Smooth muscle cell of the brain vasculature (primary cell): ENCODE data around the gene MOB3B.

Experiments
- DNase-seq: peaks from one replicate; pipeline ENCODE4 v3.0.0-alpha.2; 2012; ENCODE audit warnings: low read depth, low spot score

The MOB3B gene

GRCh38 chr9:27541740-27542139 is 12.1 kb upstream of the MOB3B start:
- DNase-seq = no peak

DNA sequence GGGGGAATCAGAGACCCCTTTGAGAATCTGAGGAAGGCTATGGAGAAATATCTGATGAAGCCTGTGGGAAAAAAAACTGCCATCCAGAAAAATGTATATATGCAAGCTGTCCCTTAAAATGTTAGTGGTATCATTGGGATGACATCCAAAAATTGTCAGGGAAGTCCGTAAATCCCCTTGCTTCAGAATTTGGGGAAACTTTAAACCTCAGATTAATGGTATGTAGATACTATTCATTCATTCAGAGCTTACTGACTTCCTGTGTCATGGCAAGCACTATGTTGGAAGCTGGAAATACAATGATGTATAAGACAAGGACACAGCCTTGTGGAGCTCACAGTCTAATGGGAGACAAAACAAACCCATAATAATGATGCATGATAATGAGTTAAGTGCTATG is 10.9 kb upstream of the MOB3B start:
- DNase-seq = no peak

- DNase-seq = no peak
Observed at GRCh38 chr9:27539479-27540441, 10.1 kb upstream of the MOB3B start.

GRCh38 chr9:27538647-27539046 is 9.0 kb upstream of the MOB3B start:
- DNase-seq = no peak

DNA sequence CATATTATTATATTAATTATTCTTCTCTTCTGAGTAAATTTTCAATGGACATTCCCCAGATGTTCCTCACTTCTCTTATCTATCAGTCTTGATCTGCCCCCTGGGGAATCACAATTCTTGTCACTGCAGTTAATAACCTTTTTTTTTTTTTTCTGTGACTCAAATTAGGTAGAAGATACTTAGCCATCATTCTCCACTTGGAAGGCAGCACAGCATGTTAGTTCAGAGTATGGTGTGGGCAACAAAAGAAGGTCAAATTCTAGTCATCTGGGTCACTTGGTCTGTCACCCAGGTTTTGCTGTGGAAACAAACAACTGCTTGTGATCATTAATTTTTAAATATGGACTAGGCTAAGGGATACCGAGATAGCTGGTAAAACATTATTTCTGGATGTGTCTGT is 8.1 kb upstream of the MOB3B start:
- DNase-seq = no peak

- DNase-seq = no peak
Observed at GRCh38 chr9:27537027-27537435, 7.4 kb upstream of the MOB3B start.

DNA sequence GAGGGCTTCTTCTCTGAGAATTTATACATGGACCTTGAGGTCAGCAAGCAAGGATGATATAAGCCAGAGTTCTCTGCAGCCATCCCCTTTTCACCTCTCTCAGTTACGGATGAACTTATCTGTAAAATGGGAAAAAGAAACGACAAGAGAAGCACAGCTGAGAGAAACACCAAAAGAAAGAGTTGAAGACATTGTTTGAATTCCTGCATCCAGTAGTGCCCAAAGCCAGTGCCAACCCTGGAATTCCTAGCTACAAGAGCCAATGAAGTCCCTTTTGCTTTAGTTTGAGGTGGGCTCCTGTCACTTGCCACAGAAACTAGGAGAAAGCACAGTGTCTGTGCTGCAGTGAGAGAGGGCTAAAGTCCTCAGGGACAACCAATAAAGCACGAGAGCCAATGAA is 6.6 kb upstream of the MOB3B start:
- no peak for DNase-seq

GRCh38 chr9:27535701-27536118 is 6.1 kb upstream of the MOB3B start:
- no peak for DNase-seq

DNA sequence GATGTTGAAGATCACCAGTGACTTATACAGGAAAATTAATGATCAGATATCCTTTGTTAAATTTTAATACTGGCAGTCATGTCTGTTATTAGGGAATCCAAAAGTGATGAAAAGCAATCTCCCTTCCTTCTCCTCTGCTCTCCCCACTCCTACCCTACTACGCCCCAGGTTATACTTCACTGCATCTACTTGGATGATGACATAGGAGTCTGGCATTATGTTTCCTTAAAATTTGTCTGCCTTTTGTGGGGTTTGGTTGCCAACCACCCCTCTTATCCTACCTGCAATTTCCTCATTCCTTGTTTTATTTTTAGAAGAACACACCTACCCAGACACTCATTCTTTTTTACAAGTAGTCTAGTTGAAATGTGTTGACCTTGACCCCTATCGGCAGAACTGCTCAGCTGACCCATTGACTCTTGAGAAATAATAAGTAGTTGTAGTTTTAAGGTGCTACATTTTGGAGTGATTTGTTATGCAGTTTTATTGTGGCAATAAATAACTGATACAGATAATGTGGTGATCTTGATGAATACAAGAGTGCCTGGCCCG is 5.1 kb upstream of the MOB3B start:
- no peak for DNase-seq

- no peak for DNase-seq
Observed at GRCh38 chr9:27534131-27534530, 4.5 kb upstream of the MOB3B start.

- no peak for DNase-seq
Observed at GRCh38 chr9:27533311-27533710, 3.7 kb upstream of the MOB3B start.

- DNase-seq = no peak
Observed at GRCh38 chr9:27532046-27532445, 2.4 kb upstream of the MOB3B start.

DNA sequence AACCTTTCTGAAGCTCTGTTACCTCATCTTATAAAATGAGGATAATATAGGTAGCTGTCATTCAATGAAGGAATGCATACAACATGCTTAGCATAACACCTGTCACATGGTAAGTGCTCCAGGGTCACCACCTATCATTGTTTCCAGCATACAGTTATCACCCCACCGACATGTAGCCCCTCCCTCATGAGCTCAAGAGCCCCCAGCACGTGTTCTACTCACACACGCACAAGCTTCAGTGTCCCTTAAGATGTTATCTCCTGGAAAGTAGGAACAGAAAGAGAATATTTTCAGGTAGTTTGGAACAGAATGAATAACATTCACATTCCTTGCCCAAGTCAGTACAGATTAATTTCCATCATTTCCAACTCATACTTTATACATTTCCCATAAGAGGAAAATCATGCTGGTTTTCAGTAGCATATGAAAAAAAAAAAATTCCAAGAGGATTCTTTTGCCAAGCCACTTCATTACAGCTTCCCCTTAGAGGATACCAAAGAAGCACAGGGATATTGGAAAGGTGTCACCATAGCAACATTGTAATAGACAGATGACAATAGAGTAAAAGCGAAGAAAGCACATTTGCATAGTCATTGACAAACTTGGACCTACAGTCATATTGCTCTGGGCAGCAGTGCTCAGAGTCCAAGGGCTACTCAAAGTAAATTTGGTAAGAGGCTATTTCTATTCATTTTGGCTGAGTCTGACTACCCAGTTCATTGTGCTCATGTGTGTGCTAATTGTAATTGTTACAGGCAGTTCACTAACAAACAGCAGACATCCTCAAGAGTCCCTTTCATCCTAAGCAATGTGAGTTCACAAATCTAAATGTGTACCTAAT is 1.5 kb upstream of the MOB3B start:
- no peak for DNase-seq

GRCh38 chr9:27528886-27529315 is 713 bp downstream of the MOB3B start:
- DNase-seq = no peak

- DNase-seq = no peak
Observed at GRCh38 chr9:27528076-27528885, 1.3 kb downstream of the MOB3B start.

DNA sequence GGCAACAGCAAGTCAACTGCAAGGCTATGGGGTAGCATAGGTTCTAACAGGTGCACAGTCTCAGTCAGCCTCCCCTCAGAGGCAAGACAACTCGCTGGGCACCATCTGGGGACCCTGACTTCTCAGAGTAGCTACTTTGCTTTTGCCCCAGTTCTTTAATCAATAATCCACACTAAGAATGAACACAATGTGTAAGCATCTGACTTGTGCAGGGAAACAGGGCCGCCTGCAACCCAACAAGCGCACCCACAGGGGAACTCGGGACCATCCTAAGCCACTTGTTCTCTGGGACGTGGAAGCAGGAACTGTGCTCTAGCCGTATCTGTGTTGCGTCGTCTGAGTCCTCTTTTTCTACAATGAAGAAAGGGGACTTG is 1.9 kb downstream of the MOB3B start:
- no peak for DNase-seq

DNA sequence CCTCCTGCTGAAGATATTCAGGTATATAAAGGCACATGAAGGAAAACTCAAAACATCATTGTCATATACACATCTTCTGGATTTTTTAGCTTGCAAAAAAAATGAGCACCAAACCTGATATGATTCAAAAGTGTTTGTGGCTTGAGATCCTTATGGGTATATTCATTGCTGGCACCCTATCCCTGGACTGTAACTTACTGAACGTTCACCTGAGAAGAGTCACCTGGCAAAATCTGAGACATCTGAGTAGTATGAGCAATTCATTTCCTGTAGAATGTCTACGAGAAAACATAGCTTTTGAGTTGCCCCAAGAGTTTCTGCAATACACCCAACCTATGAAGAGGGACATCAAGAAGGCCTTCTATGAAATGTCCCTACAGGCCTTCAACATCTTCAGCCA is 5.4 kb downstream of the MOB3B start, which contains the start of gene IFNK:
TSS of gene IFNK (plus strand) at position 55 of the 400 bp plus-strand sequence. CDS start at position 102, 47 bp downstream.
- DNase-seq = no peak

DNA sequence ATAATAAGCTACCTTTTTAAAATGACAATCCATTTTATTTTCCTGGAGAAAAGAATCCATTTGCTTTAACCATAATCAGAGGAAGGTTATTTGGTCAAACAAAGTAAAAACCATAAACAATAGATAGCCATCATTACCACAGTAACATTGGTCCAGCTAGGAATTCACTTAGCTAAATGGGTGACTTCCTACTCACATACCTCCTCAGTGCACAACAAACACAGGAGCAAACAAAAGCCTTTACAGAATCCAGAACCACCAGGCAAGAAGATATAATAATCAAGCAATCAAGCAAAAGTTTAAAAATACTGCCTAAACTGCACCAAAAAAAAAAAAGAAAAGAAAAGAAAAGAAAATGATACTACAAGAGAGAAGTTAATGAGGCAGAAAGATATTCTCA is 6.5 kb downstream of the MOB3B start:
- no peak for DNase-seq

GRCh38 chr9:27520986-27521385 is 8.6 kb downstream of the MOB3B start:
- DNase-seq = no peak

DNA sequence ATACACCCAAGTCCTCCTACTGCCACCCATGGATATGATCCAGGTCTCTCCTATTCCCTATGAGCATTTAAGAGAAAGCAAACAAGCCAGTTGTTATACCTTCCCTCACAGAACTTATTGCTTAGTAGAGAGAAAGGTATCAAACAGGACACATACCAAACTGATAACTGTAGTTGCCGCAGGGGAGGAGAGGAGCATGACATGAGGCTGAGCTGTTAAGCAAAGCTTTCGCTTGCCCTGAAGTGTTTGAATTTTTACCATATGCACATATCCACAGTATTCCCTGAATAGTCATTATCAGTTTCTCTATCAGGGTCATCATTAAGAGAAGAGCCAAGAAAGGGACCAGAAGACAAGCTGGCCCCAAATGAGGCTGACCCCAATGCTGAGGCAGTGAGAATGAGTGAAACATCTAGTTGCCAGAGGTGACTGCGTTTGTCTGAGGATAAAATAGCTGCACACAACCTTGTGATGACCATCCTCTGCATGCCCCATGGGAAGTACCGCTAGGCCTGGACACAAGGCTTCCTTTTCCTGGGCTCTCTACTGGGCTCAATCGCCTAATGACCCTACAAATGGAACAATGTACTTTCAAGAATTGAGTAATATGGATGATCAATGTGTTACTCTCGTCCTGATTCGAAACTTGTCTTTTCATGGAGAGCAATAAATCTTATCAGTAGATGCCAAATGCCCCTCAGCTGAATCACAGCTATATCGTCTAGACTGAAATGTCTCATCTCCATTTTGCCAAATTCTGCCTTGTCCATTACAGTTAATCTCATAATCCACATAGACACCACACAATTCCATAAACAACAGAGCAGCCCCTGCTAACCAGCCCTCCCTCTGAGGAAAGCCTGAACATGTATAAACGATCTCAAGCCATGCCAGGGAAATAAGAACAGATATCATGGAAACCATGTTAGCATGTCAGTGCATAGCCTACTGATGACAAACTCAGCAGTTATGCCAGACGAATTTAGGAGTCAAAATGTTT is 9.8 kb downstream of the MOB3B start:
- no peak for DNase-seq
